ENCODE results near the gene ECE1.

DNA sequence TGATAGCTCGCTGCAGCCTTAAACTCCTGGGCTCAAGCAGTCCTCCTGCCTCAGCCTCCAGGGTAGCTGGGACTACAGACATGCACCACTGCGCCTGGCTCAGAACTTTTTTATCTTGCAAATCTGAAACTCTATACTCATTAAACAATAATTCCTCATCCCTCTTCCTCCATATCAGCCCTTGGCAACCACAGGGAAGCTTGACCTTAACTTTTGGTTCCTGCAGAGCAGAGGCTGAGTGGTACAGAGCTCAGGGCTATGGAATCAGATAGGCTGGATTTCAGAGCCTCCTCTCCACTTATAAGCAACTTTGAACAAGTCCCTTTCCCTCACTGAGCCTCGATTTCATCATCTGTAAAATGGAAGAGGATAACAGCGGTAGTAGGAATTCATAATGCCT lies 47.4 kb downstream of the ECE1 start:
- TF ChIP-seq, protein P1, sequence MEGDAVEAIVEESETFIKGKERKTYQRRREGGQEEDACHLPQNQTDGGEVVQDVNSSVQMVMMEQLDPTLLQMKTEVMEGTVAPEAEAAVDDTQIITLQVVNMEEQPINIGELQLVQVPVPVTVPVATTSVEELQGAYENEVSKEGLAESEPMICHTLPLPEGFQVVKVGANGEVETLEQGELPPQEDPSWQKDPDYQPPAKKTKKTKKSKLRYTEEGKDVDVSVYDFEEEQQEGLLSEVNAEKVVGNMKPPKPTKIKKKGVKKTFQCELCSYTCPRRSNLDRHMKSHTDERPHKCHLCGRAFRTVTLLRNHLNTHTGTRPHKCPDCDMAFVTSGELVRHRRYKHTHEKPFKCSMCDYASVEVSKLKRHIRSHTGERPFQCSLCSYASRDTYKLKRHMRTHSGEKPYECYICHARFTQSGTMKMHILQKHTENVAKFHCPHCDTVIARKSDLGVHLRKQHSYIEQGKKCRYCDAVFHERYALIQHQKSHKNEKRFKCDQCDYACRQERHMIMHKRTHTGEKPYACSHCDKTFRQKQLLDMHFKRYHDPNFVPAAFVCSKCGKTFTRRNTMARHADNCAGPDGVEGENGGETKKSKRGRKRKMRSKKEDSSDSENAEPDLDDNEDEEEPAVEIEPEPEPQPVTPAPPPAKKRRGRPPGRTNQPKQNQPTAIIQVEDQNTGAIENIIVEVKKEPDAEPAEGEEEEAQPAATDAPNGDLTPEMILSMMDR (IDR thresholded peaks at IDR 0.05) = no peak
- no peak for TF ChIP-seq EZH2 (IDR thresholded peaks at IDR 0.05)
- no peak for TF ChIP-seq EZH2phosphoT487 (IDR thresholded peaks at IDR 0.05)
